ENCODE data around the gene AEBP2. TPM values are rescaled to one million over a fixed set of nuclear protein-coding genes. Genes with fewer than 3 reads are reported as not detected.

Gene AEBP2
- polyA plus RNA-seq, 1 donor (not counting 4 experiments of a cell fraction or from before 2014, with no cell fraction given): 19.6 TPM

DNA sequence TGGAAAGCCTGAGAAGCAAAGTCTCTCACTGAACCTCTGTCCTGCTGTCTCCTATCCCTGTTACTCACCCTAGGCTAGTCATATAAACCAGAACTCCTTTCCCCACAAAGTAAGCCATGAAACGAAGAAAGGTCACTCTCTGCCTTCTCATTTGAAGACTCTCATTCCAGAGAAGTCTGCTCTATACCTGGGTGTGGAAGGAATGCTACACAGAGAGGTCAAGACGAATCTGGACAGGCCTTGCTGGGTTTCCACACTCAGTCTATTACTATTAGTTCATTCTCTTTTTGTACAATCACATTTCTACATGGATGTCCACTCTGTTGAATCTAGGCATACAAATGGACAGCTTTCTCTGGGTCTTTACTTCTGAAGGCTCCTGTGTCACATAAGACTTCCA is 2.4 kb upstream of the AEBP2 start:
- no peak overlapping the region for H3K4me2 ChIP-seq (ENCODE audit: control insufficient read depth, extremely low read depth, insufficient read depth, low read depth, low read length)
- H3K9ac ChIP-seq (ENCODE audit: control insufficient read depth, extremely low read depth, insufficient read depth, low read length): no peak overlapping the region
- DNase-seq (ENCODE audit: low read depth, low spot score) (no peak), FAIRE-seq (no peak)
- peaks cover 22% of the 10 kb centered on the region for H3K79me2 ChIP-seq (ENCODE audit: control insufficient read depth, insufficient read depth, low read length)
- no peaks in the 10 kb centered on the region for H4K20me1 ChIP-seq (ENCODE audit: control insufficient read depth, extremely low read depth, insufficient read depth, low read length)
- no peak overlapping the region for H3K4me3 ChIP-seq (ENCODE audit: control insufficient read depth in 2 of 3, extremely low read depth in 1 of 3, insufficient read depth in 2 of 3, low read depth in 1 of 3, low read length in 3 of 3)
- H3K27me3 ChIP-seq (ENCODE audit: control insufficient read depth, extremely low read depth, insufficient read depth, low read length): no peaks in the 10 kb centered on the region
- H3K9me3 ChIP-seq (ENCODE audit: control insufficient read depth, low read depth, low read length): no peaks in the 10 kb centered on the region
- TF ChIP-seq, protein P1, sequence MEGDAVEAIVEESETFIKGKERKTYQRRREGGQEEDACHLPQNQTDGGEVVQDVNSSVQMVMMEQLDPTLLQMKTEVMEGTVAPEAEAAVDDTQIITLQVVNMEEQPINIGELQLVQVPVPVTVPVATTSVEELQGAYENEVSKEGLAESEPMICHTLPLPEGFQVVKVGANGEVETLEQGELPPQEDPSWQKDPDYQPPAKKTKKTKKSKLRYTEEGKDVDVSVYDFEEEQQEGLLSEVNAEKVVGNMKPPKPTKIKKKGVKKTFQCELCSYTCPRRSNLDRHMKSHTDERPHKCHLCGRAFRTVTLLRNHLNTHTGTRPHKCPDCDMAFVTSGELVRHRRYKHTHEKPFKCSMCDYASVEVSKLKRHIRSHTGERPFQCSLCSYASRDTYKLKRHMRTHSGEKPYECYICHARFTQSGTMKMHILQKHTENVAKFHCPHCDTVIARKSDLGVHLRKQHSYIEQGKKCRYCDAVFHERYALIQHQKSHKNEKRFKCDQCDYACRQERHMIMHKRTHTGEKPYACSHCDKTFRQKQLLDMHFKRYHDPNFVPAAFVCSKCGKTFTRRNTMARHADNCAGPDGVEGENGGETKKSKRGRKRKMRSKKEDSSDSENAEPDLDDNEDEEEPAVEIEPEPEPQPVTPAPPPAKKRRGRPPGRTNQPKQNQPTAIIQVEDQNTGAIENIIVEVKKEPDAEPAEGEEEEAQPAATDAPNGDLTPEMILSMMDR (optimal IDR thresholded peaks at IDR 0.05 in 1 of 3, IDR thresholded peaks at IDR 0.05 in 1 of 3, conservative IDR thresholded peaks at IDR 0.05 in 1 of 3; ENCODE audit: extremely low read depth in 1 of 3, insufficient read depth in 2 of 3, low read length in 3 of 3): no peak
- no peak for TF ChIP-seq EZH2 (IDR thresholded peaks at IDR 0.05; ENCODE audit: low read length)
- H2AFZ ChIP-seq (ENCODE audit: control insufficient read depth, low read length): peak overlapping the region; percentile 27
- H3K27ac ChIP-seq (ENCODE audit: control insufficient read depth, insufficient read depth, low read length): no peak overlapping the region
- dilution Hi-C loops (cut with MboI; ENCODE audit: extremely low pct_ligation_motif_present, low sequenced_read_pairs): no loop called here
- H3K36me3 ChIP-seq (ENCODE audit: control insufficient read depth in 2 of 2, extremely low read depth in 1 of 2, insufficient read depth in 2 of 2, low read length in 2 of 2): no peaks in the 10 kb centered on the region
- no peaks in the 10 kb centered on the region for H3K9me1 ChIP-seq (ENCODE audit: control insufficient read depth, extremely low read depth, insufficient read depth, low read length)
- H3K4me1 ChIP-seq (ENCODE audit: control insufficient read depth, extremely low read depth, insufficient read depth, low read length): peaks cover 7% of the 10 kb centered on the region

DNA sequence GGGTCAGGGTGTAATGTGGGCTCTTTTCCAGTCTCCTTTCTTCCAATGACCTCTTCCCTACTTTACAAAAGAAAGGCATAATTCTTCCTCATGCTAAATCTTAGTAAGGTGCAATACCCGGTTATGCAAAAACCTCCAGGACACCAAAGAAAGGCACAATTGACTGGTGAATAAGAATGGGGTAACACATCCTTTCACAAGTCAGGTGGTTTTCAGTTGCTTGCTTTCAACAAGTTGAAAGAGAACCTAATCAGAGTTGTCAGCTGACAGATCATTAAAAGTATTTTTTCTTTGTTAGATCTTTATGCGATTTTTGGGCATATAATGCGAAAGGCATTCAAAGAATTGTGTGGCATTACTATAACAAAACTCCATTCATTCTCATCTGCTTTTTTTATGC is 1.3 kb upstream of the AEBP2 start:
- Histone ChIP-seq H3K9me3 (ENCODE audit: control insufficient read depth, low read depth, low read length) (no peaks in the 10 kb centered on the region), H2AFZ (ENCODE audit: control insufficient read depth, low read length) (no peak overlapping the region), H3K36me3 (ENCODE audit: control insufficient read depth in 2 of 2, extremely low read depth in 1 of 2, insufficient read depth in 2 of 2, low read length in 2 of 2) (no peaks in the 10 kb centered on the region), H3K4me3 (ENCODE audit: control insufficient read depth in 2 of 3, extremely low read depth in 1 of 3, insufficient read depth in 2 of 3, low read depth in 1 of 3, low read length in 3 of 3) (no peak overlapping the region), H3K9me1 (ENCODE audit: control insufficient read depth, extremely low read depth, insufficient read depth, low read length) (no peaks in the 10 kb centered on the region), H3K27me3 (ENCODE audit: control insufficient read depth, extremely low read depth, insufficient read depth, low read length) (no peaks in the 10 kb centered on the region), H3K27ac (ENCODE audit: control insufficient read depth, insufficient read depth, low read length) (no peak overlapping the region), H4K20me1 (ENCODE audit: control insufficient read depth, extremely low read depth, insufficient read depth, low read length) (no peaks in the 10 kb centered on the region), H3K4me2 (ENCODE audit: control insufficient read depth, extremely low read depth, insufficient read depth, low read depth, low read length) (no peak overlapping the region), H3K79me2 (ENCODE audit: control insufficient read depth, insufficient read depth, low read length) (peaks cover 32% of the 10 kb centered on the region), H3K9ac (ENCODE audit: control insufficient read depth, extremely low read depth, insufficient read depth, low read length) (no peak overlapping the region), H3K4me1 (ENCODE audit: control insufficient read depth, extremely low read depth, insufficient read depth, low read length) (peaks cover 8% of the 10 kb centered on the region)
- DNase-seq (ENCODE audit: low read depth, low spot score): no peak
- dilution Hi-C loops (cut with MboI; ENCODE audit: extremely low pct_ligation_motif_present, low sequenced_read_pairs): no loop called here
- no peak for FAIRE-seq
- no peak for TF ChIP-seq EZH2 (IDR thresholded peaks at IDR 0.05; ENCODE audit: low read length)
- TF ChIP-seq, protein P1 (optimal IDR thresholded peaks at IDR 0.05 in 1 of 3, IDR thresholded peaks at IDR 0.05 in 1 of 3, conservative IDR thresholded peaks at IDR 0.05 in 1 of 3; ENCODE audit: extremely low read depth in 1 of 3, insufficient read depth in 2 of 3, low read length in 3 of 3): no peak
